NCI-H69 (cell line): ENCODE results near the gene TDP2.
"Not testable (repeated sequence)": the region's sequence is repeated elsewhere in the genome, so short reads cannot be mapped to it uniquely, and the experiment has no call there.

Experiments used
- DNase-seq: peaks from one replicate; lab custom pipeline; 2025; lab: John Stamatoyannopoulos, UW

TDP2 gene

DNA sequence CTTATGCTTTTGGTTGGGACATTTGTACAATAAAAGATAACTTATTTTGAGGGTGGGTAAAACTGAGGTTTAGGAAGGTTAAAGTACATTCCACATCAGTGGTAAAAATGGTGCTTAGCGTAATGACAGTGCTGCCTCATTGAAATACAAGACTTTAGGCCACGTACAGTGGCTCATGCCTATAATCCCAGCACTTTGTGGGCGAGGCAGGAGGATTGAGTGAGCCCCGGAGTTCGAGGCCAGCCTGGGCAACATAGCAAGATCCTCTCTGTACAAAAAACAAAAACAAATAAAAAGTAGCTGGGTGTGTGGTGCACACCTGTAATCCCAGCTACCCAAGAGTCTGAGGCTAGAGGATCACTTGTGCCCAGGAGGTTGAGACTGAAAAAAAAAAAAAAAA, 18.4 kb downstream of the TDP2 start:
- no peak for DNase-seq

- DNase-seq: peak; percentile 56
Measured at GRCh38 chr6:24646771-24647170, 19.9 kb downstream of the TDP2 start.

DNA sequence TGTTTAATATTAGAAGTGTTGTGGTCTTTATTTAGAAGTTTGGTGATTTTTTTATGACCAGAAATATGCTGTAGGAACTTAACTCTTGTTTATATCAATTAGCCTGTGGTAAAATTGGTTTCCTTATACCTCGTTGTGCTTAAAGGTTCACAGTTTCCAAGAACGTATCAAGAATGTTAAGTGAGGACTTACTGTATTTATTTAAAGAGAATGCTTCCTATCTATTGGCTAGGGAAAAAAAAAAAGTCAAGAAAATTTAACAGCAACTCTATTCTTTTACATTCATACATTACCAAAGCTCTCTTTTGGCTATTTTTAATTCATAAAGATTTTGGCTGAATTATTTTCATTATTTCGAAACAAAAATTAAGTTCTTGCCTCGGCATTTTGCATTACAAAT, 22.3 kb downstream of the TDP2 start:
- DNase-seq: no peak

DNA sequence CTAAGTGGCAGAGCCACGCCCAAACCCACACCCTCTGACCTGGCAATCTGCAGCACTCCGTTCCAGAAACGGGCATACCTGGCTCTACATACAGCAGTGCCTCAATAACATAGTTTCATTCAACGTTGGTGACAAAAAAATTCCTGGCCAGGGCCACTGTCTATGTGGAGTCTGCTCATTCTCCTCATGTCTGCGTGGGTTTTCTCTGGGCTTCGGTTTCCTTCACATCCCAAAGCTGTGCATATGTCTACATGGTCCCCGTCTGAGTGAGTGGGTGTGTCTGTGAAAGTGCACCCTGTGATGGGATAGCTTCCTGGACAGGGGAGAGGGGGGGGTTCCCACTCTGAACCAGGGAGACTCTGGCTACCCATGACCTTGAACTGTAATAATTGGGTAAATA, 22.8 kb downstream of the TDP2 start:
- peak; percentile 42 for DNase-seq

- DNase-seq: no peak
Measured at GRCh38 chr6:24642061-24642460, 24.6 kb downstream of the TDP2 start.

DNA sequence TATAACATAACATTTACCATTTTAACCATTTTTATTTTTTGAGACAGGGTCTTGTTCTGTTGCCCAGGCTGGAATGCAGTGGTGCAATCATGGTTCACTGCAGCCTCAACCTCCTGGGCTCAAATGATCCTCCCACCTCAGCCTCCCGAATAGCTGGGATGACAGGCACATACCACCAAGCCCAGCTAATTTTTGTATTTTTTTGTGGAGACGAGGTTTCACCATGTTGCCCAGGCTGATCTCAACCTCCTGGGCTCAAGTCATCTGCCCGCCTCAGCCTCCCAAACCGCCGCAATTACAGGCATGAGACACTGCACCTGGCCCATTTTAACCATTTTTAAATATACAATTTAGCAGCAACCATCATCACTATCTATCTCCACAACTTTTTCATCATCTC, 26.1 kb downstream of the TDP2 start:
- DNase-seq: not testable (repeated sequence)

DNA sequence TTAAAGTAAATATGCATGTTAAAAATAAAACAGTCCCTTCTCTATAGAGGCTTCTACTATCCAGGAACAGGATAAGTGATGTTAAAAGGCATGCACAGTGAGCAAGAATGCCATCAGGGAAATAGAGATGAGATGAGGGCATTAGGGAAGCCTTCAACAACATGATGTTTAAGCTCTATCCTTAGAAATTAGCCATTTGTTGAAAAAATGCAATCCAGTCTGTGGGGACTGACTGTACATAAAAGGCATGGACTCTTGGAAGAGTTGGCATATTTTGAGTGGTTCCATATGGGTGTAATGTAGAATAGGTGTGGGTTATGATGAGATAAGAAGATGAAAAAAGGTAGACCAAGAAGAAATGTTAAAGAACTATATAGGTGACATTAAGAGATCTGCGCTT, 26.5 kb downstream of the TDP2 start:
- no peak for DNase-seq

DNA sequence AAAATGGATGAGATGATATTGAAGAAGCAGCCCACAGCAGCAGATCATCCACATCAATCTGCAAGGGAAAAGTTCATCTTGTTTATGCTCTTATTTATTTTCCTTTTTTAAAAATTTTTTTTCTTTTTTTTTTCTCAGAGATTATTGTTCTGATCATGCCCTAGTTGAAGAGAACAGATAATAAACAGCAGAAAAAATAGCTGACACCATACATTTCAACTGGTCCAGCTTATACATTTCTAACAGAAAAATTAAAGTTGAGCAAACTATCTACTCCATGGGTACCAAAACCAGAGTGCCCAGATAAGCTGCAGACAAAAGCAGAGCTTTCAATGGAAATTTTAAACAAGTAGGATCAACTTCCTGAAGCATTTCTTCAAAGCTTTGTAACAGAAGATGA, 30.0 kb downstream of the TDP2 start:
- DNase-seq: no peak

DNA sequence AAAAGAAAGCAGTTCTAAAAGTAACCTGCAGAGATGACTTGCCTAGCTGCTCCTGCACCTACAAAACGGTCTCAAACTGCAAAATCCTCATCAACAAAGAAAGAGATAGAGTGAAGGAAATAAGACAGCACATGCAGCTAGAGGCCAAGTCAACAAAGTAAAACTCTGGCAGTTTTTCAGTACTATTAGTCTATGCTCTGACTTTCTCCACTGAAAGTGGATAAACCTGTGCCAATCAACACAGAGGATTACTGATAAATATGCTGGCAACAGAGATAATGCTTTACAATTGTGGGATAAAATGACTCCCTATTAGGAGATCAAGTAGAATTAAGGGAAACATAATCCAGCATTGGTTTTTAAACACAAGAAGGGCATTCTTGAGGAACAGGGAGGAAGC, 34.1 kb downstream of the TDP2 start:
- DNase-seq: no peak

DNA sequence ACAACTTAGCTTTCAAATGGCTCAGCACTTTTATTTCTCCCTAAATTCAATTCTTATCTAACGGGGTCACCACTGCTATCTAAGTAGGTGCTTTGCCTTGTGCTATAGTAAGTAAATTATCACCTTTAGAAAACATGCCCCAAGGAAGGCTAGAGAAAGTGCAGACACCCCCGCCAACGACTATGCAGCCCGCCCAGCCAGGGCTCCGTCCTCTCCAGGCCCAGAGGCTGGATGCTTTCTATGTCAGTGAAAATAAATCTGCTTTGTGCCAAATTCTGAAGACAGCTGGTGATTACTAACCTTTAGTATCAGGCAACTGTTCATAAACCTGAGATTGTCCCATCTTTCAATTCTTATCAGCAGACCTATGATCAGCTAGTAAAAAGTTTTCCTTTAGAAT, 35.0 kb downstream of the TDP2 start:
- no peak for DNase-seq

DNA sequence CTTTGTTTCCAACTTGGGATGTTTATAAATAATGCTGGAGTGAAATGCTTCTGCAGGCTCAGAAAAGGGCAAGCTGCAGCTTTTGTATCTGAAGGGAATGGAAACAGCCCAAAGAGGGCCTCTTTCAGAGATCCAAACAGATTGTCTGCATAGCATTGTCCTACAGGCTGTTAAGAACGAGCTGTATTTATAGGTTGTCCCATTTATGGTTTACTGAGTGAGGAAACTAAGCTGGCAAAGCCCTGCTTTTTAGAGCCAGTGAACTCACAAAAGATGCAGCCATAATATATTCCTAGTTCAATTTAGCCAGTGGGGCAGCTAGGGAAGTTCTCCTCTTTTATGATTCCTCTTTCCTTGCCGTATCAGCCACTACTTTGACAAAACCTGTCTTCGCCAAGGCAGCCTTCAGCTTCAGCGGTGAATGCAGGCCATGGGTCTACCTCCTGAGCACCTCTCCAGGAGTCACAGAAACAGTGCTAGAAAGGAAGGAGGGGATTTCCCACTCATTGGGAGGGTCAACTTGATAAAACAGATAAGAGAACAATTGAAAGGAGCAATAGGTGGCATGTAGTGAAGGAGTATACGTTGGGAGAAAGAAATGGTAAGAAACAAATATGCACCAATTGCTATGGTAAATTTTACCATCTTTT, 35.7 kb downstream of the TDP2 start:
- DNase-seq: no peak

GRCh38 chr6:24621626-24622289, 44.9 kb downstream of the TDP2 start:
- no peak for DNase-seq

DNA sequence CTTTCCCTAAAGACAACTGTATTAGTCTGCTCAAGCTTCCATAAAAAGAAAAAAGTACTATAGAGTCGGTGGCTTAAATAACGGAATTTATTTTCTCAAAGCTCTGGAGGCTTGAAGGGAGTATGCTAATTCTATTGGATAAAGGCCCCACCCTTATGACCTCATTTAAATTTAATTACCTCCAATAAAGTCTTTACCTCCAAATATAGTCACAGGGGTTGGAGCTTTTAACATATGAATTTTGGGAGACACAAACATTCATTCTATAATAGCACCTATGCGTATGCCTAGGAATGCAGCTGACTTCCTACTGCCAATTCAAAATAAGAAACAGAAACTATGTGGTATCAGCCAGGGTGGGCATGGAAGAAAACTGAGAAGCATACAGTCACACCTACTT, 46.1 kb downstream of the TDP2 start:
- DNase-seq: no peak

DNA sequence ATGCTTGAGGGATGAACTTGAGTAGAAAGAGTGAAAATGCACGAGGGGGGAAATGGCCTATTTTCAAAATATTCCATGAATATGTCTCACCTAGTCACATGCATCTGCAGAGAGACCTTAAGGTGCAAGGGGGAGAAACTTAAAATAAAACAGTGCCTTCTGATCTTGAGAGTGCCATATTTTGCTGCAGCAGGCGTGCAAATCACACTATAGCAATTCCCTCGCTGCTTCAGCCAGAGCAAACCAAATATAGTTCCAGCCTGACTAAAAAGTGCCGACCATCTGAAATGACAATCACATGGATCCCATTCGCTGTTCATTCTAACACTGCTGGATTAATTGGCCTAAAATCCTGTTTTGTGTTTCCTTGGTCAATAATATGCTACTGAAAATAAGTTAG, 47.0 kb downstream of the TDP2 start:
- DNase-seq: no peak

DNA sequence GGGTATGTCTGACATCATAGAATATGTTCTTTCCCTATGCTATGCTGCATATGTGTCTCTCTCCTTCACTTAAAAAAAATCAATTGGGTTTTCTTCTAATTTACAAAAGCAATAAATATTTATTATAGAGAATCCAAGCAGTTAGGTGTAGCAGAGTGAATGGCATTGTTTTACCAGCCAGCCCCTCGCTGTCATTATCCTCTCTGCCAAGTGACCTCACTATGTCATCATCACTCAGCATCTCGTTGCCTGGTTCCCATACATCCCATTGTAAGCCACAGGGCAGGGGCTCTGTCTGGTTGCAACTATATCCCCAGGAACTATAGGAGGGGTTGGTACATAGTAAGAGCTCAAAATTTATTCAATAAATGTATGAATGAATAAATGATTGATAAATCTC, 52.1 kb downstream of the TDP2 start:
- DNase-seq: peak; percentile 59

DNA sequence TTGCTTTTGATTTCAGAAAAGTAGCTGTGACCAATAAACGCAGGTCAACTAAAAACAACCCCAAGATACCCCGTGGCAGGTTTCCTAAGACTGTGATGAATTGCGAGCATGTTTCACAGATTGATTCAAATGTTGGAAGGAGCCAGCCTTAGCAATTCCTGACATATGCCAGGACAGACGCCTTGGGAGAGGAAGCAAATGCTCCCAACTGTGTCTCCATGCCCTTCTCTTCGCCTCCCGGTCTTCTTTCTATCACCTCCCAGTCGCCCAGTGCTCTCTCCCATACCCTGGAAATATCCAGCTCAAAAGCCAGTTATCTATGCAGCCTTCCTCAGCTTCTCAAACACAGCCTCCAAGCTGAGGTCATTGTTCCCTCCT, 52.7 kb downstream of the TDP2 start:
- no peak for DNase-seq

- DNase-seq: no peak
Measured at GRCh38 chr6:24613361-24614042, 53.2 kb downstream of the TDP2 start.

GRCh38 chr6:24610672-24611071, 56.0 kb downstream of the TDP2 start:
- DNase-seq: no peak

GRCh38 chr6:24607310-24608105, 59.2 kb downstream of the TDP2 start:
- DNase-seq: no peak

- no peak for DNase-seq
Measured at GRCh38 chr6:24606200-24606930, 60.3 kb downstream of the TDP2 start.

- DNase-seq: no peak
Measured at GRCh38 chr6:24603241-24603640, 63.5 kb downstream of the TDP2 start.

- peak; percentile 57 for DNase-seq
Measured at GRCh38 chr6:24600903-24601302, 65.8 kb downstream of the TDP2 start.
